GM19467 (cell line): ENCODE measurements around the gene PAFAH1B1.
"Not testable (repeated sequence)": the region's sequence is repeated elsewhere in the genome, so short reads cannot be mapped to it uniquely, and the experiment has no call there.

Source experiments
- ATAC-seq: cut with Tn5 transposase; IDR thresholded peaks from one replicate; pipeline ENCODE4 v1.9.1; 2021; ENCODE audit warnings: mild to moderate bottlenecking, moderate library complexity; ENCODE audit not compliant: unreplicated experiment

Gene PAFAH1B1

DNA sequence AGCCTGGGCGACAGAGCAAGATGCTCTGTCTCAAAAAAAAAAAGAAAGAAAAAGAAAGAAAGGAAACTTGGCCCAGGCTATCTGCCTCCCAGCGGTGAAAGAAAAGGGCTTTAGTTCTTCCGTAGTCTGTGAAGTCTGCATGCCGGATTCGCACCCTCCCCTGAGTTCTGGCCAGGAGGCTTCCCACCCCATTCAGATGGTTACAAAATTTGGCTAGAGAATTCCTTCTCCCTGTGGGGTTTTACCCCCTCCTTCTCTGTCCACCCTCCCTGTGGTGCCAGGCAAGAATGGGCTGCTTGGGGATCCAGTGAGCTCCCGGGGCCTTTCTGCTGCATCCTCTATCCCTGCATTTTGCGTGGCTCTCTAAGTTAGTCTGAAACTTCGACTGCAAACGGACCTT lies 37.8 kb downstream of the PAFAH1B1 start:
- ATAC-seq: no peak

DNA sequence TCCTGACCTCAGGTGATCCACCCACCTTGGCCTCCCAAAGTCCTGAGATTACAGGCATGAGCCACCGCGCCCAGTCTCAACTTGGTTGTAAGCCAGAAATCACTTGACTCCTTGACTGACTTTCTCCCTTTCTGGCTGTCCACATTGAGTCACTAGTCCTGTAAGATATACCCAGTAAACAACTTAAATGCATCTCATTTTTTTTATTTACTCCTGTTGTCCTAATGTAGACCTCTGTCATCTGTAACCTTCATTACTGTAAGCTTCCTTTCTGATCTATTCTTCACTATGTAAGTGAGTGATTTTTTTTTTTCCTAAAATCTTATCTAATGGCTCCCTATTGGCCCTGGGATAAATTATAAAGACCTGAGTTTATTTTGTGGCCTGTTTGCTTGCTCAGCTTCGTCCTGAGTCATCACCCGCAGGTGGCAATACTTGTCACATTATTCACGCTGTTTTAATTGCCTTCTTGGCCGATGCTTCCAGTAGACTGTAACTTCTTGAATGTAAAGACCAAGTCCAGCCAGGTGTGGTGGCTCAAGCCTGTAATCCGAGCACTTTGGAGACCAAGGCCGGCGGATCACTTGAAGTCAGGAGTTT lies 41.0 kb downstream of the PAFAH1B1 start:
- no peak for ATAC-seq

DNA sequence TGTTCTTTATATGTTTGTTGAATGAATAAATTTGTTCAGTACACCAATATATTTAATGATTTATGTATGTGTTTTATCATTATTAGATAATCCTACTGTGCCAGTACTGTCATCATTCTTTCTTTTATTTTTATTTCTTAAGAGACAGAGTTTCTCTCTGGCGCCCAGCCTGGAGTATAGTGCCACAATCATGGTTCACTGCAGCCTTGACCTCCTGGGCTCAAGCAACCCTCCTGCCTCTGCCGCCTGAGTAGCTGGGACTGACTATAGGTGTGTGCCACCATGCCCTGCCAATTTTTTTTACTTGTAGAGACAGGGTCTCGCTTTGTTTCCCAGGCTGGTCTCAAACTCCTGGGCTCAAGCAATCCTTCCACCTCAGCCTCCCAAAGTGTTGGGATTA lies 41.8 kb downstream of the PAFAH1B1 start:
- no peak for ATAC-seq

DNA sequence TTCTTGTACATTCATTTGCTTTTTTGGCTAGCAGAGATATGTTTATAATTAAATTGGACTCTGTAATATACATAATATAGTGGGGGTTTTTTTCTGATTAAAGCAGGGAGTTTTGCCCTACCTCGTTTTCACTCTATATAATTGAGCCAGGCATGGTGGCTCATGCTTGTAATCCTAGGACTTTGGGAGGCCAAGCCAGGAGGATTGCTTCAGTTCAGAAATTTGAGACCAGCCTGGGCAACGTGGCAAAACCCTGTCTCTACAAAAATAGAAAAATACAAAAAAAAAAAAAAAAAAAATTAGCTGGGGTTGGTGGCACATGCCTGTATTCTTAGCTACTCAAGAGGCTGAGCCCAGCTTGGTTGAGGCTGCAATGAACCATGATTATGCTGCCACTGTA lies 42.2 kb downstream of the PAFAH1B1 start:
- ATAC-seq: no peak

DNA sequence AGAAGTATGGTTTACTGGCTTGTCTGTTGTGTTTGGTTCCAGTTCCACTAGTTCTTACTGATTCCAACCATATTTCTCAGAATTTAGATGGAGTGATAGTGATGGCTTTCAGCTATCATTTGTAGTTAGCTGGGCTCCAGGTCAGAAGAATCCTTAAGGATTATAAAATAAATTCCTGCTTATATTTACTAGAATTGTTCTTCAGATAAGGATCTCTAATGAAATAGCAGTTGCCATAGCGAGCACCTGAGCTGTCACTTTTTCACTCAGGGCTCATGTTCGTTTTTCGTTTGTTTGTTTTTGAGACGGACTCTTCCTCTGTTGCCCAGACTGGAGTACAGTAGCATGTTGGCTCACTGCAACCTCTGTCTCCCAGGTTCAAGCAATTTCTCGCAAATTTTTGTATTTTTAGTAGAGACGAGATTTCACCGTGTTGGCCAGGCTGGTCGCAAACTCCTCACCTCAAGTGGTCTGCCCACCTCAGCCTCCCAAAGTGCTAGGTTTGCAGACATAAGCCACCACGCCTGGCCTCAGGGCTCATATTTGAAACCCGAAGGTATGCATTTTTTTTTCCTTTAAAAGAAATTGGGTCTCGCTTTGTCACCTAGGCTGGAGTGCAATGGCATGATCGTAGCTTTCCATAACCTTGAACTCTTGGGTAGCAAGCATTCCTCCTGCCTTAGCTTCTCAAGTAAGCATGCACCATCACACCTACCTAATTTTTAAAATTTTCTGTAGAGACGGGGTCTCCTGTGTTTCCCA lies 42.9 kb downstream of the PAFAH1B1 start:
- ATAC-seq: no peak

DNA sequence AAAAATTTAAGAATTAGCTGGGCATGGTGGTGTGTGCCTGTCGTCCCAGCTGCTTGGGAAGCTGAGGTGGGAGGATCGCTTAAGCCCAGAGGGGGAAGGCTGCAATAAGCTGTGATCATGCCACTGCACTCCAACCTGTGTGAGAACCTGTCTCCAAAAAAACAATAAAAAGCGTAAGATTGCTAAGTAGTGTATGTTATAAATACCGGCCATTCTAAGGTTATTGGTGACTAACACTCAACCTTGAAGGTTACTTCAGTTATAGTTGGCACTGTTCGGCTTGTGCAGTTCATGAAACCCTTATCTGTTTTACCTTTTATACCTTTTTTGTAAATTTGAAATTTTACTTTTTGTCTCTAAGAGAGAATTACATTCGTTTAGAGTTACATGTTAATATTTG lies 44.0 kb downstream of the PAFAH1B1 start:
- no peak for ATAC-seq

DNA sequence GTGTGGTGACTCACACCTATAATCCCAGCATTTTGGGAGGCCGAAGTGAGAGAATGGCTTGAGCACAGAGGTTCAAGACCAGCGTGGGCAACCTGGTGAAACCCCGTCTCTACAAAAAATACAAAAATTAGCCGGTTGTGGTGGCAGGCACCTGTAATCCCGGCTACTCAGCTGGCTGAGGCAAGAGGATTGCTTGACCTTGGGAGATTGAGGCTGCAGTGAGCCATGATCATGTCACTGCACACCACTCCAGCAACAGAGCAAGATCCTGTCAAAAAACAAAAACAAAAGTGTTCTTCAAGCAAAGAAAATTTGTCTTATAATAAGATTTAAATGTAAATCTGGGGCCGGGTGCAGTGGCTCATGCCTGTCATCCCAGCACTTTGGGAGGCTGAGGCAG lies 51.5 kb downstream of the PAFAH1B1 start:
- no peak for ATAC-seq

DNA sequence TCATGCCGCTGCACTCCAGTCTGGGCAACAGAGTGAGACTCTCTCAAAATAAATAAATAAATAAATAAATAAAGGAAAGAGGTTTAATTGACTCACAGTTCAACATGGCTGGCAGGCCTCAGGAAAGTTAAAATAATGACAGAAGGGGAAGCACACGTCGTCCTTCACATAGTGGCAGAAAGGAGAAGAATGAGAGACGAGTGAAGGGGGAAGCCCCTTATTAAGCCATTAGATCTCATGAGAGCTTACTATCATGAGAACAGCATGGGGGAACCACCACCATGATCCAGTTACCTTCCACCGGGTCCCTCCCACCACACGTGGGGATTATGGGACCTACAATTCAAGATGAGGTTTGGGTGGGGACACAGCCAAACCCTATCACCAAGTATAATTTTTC lies 54.5 kb downstream of the PAFAH1B1 start:
- ATAC-seq: no peak

DNA sequence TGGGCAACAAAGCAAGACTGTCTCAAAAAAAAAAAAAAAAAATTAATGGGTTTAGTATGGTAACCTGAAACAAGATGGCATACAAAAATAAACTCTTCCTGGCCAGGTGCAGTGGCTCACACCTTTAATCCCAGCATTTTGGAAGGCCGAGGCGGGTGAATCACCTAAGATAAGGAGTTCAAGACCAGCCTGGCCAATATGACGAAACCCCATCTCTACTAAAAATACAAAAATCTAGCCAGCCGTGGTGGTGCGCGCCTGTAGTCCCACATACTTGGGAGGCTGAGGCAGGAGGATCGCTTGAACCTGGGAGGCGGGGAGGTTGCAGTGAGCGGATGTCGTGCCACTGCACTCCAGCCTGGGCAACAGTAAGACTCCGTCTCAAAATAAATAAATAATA lies 55.7 kb downstream of the PAFAH1B1 start:
- no peak for ATAC-seq

DNA sequence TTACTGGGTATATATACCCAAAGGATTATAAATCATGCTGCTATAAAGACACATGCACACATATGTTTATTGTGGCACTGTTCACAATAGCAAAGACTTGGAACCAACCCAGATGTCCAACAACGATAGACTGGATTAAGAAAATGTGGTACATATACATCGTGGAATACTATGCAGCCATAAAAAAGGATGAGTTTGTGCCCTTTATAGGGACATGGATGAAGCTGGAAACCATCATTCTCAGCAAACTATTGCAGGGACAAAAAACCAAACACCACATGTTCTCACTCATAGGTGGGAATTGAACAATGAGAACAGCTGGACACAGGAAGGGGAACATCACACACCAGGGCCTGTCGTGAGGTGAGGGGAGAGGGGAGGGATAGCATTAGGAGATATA lies 59.5 kb downstream of the PAFAH1B1 start:
- not testable (repeated sequence) for ATAC-seq

DNA sequence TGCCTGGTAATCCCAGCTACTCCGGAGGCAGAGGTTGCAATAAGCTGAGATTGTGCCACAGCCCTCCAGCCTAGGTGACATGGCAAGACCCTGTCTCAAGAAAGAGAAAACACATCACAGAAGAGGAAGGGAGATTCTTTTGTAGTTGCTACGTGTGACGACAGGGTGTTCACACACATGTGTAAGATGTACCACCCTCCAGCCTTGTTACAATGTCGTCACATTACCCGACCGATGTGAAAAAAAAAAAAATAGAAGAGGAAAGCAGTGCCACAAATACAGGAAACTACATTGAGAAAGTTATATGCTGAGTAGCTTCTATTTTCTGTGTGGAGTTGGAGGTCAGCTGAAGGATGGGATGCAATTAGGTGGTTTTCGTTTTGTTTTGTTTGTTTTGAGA lies 62.1 kb downstream of the PAFAH1B1 start:
- ATAC-seq: no peak

DNA sequence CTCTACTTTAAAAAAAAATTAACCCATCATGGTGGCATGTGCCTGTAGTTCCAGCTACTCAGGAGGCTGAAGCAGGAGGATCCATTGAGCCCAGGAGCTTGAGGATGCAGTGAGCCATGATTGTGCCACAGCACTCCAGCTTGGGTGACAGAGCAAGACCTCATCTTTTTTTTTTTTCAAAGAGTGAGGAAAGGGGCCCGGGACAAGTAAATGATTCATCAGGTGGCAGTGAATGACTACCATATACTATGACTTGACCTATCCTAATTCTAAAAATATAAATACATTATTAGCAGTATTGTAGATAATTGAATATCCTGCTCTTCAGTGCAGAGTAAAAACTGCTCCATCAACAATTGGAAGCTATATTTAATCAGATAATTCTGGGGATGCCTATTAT lies 62.8 kb downstream of the PAFAH1B1 start:
- ATAC-seq: no peak

DNA sequence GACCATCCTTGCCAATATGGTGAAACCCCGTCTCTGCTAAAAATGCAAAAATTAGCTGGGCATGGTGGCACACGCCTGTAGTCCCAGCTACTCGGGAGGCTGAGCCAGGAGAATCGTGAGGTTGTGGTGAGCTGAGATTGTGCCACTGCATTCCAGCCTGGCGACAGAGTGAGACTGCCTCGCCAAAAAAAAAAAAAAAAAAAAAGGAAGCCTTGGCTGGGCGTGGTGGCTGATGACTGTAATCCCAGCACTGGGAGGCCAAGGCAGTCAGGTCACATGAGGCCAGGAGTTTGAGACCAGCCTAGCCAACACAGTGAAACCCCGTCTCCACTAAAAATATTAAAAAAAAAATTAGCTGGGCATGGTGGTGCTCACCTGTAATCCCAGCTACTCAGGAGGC lies 65.9 kb downstream of the PAFAH1B1 start:
- ATAC-seq: not testable (repeated sequence)

DNA sequence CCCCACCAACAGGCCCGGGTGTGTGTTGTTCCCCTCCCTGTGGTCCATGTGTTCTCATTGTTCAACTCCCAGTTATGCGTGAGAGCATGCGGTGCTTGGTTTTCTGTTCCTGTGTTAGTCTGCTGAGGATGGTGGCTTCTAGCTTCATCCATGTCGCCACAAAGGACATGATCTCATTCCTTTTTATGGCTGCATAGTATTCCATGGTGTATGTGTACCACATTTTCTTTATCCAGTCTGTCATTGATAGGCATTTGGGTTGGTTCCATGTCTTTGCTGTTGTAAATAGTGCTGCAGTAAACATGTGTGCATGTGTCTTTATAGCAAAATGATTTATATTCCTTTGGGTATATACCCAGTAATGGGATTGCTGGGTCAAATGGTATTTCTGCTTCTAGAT lies 67.0 kb downstream of the PAFAH1B1 start:
- ATAC-seq: not testable (repeated sequence)

DNA sequence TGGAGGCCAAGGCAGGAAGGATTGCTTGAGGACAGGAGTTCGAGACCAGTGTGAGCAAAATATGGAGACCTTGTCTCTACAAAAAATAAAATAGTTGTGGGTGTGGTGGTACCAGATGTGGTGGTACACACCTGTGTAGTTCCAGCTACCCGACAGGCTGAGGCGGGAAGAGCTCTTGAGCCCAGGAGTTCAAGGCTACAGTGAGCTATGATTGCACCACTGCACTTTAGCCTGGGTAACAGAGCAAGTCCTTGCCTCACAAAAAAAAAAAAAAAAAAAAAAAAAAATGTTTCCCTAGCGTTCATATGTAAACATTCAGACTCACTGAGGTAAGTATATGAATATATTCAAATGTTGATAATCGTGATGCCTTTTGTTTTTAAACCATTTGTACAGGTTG lies 78.6 kb downstream of the PAFAH1B1 start:
- ATAC-seq: no peak

DNA sequence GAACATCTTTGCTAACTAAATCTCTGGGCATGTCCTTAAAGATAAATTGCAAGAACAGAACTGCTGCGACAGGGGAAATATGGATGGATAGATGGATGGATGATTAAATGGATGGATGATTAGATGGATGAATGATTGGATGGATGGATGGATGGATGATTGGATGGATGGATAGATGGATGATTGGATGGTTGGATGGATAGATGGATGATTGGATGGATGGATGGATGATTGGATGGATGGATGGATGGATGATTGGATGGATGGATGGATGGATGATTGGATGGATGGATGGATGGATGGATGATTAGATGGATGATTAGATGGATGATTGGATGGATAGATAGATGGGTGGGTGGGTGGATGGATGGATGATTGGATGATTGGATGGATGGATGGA lies 85.8 kb downstream of the PAFAH1B1 start:
- not testable (repeated sequence) for ATAC-seq

DNA sequence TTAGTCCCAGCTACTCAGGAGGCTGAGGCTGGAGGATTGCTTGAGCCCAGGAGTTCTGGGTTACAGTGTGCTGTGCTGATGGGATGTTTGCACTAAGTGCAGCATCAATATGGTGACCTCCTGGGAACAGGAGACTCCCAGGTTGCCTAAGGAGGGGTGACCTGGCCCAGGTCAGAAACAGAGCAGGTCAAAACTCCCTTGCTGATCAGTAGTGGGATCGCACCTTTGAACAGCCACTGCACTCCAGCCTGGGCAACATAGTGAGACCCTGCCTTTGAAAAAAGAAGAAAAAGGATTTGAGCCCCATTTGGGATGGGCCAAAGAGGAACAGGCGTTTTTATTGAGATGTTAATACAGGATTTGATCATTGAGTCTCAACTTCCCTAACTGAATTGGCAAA lies 87.5 kb downstream of the PAFAH1B1 start:
- no peak for ATAC-seq

DNA sequence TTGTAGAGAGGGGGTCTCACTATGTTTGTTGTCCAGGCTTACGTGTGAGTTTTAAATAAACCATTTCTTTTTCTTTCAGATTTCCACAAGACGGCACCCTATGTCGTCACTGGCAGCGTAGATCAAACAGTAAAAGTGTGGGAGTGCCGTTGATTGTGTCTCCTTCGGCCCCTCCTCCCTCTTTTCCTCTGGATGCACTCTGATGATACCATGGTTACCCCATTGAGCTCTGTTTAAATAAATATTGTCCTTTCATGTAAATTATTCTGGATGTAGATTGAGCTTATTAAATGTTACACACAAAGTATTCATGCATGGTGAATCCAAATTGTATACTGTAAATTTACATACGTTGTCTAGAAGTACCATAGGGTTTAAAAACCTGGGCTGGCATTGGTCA lies 88.2 kb downstream of the PAFAH1B1 start:
- ATAC-seq: no peak

DNA sequence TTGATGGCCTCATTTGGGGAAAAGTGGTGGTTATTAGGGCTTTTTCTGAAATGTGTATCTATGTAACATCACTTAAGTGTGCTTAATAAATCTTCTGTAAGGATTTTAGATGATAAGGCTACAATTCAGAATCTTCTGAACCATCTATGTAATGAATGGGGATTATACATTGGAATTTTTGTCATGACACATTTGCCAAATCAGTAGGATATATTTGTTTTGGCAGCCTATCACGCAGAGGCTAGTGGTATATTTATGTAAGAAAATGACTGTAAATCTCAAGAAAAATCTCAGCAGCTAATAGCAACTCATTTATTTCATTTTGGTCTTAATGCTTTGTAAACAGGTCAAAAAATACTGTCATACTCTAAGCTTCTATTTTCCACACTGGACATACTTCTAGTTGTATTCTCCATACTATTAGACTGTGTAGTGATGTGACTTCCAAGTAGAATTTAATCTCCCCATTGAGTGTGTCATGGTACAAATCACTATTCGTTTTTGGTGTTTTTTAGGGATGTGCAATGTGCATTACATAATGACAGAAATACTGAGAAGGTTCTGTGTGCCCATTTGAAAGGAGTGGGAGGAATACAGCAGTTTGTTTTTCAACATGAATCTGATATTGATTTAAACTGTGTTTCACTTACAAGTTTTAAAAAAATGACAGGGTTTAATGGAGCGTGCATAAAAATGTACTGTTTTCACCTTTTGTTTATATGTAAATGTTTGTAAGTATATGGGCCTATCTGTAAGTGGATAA lies 88.9 kb downstream of the PAFAH1B1 start:
- ATAC-seq: no peak

DNA sequence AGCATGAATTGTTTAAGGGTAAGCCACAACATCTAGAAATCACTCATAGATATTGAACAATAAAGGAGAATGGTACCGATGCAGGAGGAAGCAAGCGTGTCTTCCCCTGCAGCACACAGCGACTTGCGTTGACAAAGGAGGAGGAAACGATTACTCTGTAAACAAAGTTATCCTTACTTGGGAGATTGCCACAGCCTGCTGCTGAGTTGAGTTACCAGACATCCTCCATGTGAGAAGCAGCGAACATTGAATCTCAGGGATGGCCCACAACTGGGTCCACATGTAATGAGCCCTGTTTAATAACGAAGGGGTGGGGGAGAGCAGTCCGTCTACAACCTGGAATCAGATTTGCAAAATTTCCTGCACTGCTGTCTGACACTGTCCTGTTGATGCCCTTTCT lies 90.5 kb downstream of the PAFAH1B1 start:
- ATAC-seq: no peak

DNA sequence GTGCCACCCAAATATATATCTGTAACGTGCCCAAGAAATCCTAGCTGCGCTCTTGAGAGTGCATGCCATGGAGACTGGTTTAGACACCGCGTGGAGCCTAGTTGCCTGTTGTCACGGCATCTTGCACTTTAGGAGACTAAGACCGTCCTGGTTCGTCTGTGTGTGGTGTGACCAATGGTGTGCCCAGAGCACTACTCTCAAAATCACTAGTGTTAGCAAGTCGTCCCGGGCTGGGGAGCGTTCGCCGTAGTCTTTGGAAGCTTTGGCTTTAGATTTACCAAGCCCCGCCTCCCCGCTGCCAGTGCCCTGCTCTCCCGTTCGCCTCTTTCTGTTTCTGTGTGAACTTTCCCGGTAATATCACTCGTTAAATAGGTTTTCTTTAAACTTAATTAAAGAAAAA lies 91.1 kb downstream of the PAFAH1B1 start:
- no peak for ATAC-seq

DNA sequence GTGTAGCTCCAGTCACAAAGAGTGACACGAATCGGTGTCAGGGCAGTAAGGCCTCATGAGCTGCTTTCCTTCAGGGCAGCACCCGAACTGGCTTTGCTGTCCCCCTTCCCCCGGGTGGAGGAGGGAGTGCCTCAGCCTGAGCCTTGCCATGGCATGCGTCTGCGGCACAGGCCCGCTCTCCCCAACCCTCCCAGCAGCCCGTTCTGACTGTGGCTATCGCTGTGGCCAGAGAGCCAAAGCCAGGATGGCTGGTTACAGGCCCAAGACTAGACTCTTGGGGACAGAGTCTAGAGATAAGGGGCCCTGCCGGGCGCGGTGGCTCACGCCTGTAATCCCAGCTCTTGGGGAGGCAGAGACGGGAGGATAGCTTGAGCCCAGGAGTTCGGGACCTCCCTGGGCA lies 92.2 kb downstream of the PAFAH1B1 start:
- no peak for ATAC-seq
